GM21515 (cell line): Measurements from ENCODE around the gene PPM1L.

Source experiments
- ATAC-seq: cut with Tn5 transposase; IDR thresholded peaks from one replicate; pipeline ENCODE4 v1.9.1; 2021; ENCODE audit not compliant: unreplicated experiment

Gene PPM1L

GRCh38 chr3:160842021-160843005, 86.3 kb downstream of the PPM1L start:
- ATAC-seq = no peak

GRCh38 chr3:160851629-160852210, 95.7 kb downstream of the PPM1L start:
- ATAC-seq = no peak

DNA sequence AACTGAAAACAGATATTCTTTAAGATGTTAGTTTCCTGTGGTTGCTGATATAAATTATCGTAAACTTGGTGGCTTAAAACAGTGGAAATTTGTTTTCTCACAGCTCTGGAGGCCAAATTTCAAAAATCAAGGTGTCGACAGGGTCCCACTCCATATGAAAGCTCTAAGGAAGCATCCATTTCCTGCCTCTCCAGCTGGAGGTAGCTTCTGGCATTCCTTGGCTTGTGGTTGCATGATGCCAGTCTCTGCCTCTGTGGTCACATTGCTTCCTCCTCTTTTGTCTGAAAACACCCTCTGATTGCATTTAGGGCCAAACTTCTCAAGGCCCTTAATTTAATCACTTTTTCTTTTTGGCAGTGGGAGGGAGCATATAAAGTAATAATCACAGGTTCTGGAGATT, 96.8 kb downstream of the PPM1L start:
- no peak for ATAC-seq

- ATAC-seq = no peak
These were observed 100.4 kb downstream of the PPM1L start for GRCh38 chr3:160856450-160856849.

GRCh38 chr3:160857476-160858119, 101.6 kb downstream of the PPM1L start:
- ATAC-seq = no peak

GRCh38 chr3:160860346-160860745, 104.3 kb downstream of the PPM1L start:
- ATAC-seq = no peak

- ATAC-seq = no peak
These were observed 113.8 kb downstream of the PPM1L start for GRCh38 chr3:160869825-160870224.

DNA sequence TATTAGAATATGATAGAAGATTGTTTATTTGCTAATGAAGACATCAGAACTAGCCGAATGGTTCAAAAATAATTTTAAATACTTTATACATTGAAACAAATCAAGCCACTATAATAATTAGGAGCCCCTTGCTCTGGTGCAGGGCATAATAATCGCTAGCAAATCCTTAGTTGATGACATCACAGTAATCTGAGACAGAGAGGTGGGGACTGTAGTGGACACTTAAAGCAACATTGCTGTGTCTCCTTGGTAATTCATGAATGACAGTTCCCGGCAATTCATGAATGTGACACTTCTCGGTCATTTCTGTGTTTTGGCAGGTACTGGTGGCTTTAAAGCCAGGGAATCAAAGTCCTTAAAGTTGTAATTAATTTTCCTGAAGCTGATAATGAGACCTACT, 114.3 kb downstream of the PPM1L start:
- no peak for ATAC-seq

DNA sequence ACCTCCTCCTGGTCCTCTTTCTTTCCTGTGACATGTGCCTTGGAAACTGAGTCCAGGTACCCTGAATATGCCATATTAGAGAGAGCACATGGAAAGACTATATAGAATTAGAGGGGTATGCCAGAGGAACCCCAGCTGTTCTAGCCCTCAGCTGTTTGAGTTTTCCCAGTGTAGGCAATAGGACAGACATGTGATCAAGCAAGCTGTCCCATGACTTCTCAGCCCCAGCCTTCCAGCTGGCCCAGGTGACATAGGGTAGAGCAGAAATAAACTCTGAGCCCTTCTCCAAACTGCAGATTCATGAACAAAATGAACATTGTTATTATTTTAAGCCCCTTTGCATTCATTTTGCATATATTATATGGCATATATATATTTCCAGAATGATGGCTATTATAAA, 118.7 kb downstream of the PPM1L start:
- ATAC-seq = no peak

- ATAC-seq = no peak
These were observed 120.6 kb downstream of the PPM1L start for GRCh38 chr3:160876643-160877042.

GRCh38 chr3:160879859-160880258, 123.8 kb downstream of the PPM1L start:
- ATAC-seq = no peak

DNA sequence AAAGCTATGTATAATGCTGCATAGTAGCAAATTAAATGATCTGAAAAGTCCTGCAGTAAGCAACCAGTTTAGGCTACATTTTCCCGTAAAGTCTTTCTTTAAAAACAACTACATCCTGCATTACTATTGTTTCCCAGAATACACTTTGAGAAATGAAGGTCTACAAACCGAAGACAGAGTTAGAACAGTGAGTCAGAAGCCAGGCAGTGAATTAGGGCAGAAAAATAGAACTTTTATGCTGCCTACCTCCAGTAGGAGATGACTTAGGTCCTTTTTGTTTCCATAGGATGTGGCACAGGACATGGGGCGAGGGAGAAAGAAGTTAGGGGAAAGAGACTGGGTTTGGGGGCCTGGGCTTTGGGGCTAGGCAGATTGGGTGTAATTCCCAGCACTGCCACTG, 127.3 kb downstream of the PPM1L start:
- ATAC-seq = no peak

DNA sequence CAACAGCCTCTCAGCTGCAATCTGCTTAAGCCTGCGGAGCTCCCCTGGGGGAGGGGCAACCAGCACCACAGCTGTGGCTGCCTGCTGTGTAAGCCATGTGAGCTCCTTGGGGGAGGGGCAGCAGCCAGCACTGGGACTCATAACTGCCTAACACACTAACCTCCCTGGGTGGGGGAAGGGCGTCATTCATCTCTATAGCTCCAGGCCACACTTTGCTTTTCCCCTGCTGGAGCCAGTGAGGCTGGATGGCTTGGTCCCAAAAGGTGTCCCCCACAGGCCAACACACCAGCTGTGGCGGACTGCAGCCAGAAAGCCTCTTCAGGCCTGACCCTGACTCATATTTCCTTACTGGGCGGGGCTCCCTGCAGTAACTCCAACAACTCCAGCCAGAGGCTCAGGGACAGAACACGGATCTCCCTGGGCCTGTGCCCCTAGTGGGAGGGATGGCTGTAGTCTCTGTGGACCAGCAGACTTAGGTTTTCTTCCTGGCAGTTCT, 129.8 kb downstream of the PPM1L start:
- ATAC-seq = peak; percentile 33

DNA sequence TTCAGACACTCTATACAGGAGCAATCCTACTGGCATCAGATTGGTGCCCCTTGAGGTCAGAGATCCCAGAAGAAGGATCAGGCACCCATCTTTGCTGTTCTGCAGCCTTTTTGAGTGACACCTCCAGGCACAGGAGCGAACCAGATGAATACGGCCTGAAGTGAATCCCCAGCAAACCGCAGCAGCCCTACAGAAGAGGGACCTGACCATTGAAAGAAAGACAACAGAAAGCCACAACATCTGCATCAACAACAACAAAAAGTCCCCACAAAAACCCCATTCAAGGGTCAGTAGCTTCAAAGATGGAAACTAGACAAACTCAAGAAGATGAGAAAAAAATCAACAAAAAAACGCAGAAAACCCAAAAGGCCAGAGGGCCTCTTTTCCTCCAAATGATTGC, 130.4 kb downstream of the PPM1L start:
- peak; percentile 89 for ATAC-seq

DNA sequence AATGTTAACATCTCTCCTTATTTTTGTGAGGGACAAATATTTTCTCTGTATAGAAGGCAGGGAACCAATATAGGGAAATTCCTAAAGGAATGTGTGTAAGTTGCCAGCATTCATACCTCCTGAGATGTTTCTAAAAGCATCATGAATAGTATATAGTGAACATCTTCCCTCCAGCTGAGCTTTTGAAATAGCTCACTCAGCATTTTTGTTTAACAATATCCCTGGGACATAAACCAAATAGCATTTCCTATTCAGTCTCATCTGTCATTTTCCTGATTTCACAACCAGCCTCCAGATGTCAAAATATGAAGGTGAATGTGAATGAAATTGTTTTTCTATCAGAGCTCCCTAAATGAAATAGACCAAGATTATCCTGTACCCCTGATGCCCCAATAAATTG, 137.2 kb downstream of the PPM1L start:
- ATAC-seq = no peak

DNA sequence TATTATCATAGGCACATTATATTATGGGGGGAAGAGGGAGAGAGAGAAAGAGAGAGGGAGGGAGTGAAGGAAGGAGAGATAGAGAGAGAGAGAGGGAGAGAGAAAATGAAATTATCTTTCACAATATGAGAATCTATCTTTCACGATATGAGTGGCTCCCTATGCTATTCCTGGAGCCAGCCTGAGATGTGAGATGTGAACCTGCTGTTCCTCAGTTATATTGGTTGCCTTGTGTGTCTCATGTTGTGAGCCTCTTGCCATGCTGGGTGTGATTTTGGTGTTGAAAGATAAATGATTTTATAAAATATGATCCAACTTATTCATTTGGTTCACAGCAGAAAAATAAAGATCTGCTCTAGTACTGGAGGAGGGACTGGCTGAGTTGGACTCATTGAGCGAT, 148.7 kb downstream of the PPM1L start:
- ATAC-seq = no peak

GRCh38 chr3:160906646-160907045, 150.6 kb downstream of the PPM1L start:
- no peak for ATAC-seq

GRCh38 chr3:160909917-160910316, 153.9 kb downstream of the PPM1L start:
- no peak for ATAC-seq

DNA sequence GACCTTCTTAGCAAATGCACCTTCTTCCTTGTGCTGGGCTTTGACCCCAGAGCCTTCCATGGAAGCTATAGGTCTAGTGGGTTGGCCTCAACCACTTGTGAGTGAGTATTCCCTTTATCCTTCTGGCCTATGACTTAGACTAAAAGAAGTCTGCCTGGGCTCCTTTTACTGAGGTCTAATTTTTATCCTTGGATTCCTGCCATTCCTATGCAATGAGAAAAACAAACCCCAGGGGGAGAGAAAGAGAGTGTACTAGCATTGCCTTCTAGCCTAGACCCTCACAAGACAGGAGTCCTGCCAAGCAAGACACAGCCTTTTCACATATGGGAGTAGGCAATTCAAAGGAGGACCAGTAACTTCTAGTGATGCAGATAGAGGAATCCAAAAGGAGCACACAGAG, 155.4 kb downstream of the PPM1L start:
- ATAC-seq = no peak

GRCh38 chr3:160916472-160916871, 160.4 kb downstream of the PPM1L start:
- no peak for ATAC-seq

DNA sequence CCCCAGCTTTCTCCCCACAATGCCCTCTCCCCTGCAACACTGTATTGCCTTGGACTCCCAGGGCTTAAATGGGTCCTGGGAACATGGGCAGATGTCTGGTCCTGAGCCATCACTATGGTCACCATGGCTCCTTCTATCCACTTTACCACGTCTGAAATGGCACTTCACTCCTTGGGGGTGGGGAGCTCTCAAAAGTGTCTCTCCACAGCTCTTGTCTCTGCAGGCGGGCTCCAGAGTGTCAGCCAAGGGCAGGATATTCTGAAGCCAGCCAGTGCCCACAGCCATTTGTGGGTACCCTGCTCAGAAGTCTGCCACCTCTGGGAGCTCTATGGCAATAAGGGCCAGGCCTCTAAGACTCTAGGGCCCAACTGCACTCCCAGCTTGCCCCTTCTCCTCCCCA, 163.9 kb downstream of the PPM1L start:
- ATAC-seq = no peak
